ENCODE data around the gene GBGT1. TPM values are rescaled to one million over a fixed set of nuclear protein-coding genes. Genes with fewer than 3 reads are reported as not detected.

GBGT1 gene
- polyA plus RNA-seq, 1 donor from 2014 or later = not detected

GRCh38 chr9:133113949-133114885, 49.5 kb downstream of the GBGT1 start:
- no peaks in the 10 kb centered on the region for H3K9me2 ChIP-seq (ENCODE audit: insufficient read depth, low read length)
- H3K4me3 ChIP-seq (ENCODE audit: low read length) = no peak overlapping the region
- no peaks in the 10 kb centered on the region for H3K9me3 ChIP-seq (ENCODE audit: low read length)
- peaks cover 22% of the 10 kb centered on the region for H4K20me1 ChIP-seq (ENCODE audit: insufficient read depth)
- no peaks in the 10 kb centered on the region for H3F3A ChIP-seq (ENCODE audit: insufficient read depth, low read length, poor library complexity, severe bottlenecking)
- TF ChIP-seq RAD21 (conservative IDR thresholded peaks at IDR 0.05) (no peak), TAF1 (IDR thresholded peaks at IDR 0.05; ENCODE audit: low read depth) (no peak), EP300 (conservative IDR thresholded peaks at IDR 0.05; ENCODE audit: poor library complexity, severe bottlenecking) (no peak), POLR2AphosphoS5 (IDR thresholded peaks at IDR 0.05) (no peak), EZH2 (IDR thresholded peaks at IDR 0.05; ENCODE audit: borderline replicate concordance, insufficient read depth, low read length, poor library complexity, severe bottlenecking) (no peak), SMC3 (conservative IDR thresholded peaks at IDR 0.05; ENCODE audit: poor library complexity) (no peak), MXI1 (conservative IDR thresholded peaks at IDR 0.05; ENCODE audit: poor library complexity, severe bottlenecking) (no peak), REST (IDR thresholded peaks at IDR 0.05; ENCODE audit: borderline replicate concordance) (no peak)
- TF ChIP-seq, protein P1, sequence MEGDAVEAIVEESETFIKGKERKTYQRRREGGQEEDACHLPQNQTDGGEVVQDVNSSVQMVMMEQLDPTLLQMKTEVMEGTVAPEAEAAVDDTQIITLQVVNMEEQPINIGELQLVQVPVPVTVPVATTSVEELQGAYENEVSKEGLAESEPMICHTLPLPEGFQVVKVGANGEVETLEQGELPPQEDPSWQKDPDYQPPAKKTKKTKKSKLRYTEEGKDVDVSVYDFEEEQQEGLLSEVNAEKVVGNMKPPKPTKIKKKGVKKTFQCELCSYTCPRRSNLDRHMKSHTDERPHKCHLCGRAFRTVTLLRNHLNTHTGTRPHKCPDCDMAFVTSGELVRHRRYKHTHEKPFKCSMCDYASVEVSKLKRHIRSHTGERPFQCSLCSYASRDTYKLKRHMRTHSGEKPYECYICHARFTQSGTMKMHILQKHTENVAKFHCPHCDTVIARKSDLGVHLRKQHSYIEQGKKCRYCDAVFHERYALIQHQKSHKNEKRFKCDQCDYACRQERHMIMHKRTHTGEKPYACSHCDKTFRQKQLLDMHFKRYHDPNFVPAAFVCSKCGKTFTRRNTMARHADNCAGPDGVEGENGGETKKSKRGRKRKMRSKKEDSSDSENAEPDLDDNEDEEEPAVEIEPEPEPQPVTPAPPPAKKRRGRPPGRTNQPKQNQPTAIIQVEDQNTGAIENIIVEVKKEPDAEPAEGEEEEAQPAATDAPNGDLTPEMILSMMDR (IDR thresholded peaks at IDR 0.05; ENCODE audit: poor library complexity, severe bottlenecking) = no peak
- H2AFZ ChIP-seq (ENCODE audit: low read depth, low read length) = no peak overlapping the region
- no peaks in the 10 kb centered on the region for H3K36me3 ChIP-seq (ENCODE audit: insufficient read depth, low read length)
- no peaks in the 10 kb centered on the region for H3K27me3 ChIP-seq (ENCODE audit: insufficient read depth, low read depth, low read length)
- H3K27ac ChIP-seq (ENCODE audit: low read length) = no peak overlapping the region
- no peak overlapping the region for H3K9ac ChIP-seq (ENCODE audit: low read length)
- no peak overlapping the region for H3K4me2 ChIP-seq (ENCODE audit: low read length)
- H3K79me2 ChIP-seq (replicated peaks; ENCODE audit: insufficient read depth, low read length) = peaks cover 30% of the 10 kb centered on the region

DNA sequence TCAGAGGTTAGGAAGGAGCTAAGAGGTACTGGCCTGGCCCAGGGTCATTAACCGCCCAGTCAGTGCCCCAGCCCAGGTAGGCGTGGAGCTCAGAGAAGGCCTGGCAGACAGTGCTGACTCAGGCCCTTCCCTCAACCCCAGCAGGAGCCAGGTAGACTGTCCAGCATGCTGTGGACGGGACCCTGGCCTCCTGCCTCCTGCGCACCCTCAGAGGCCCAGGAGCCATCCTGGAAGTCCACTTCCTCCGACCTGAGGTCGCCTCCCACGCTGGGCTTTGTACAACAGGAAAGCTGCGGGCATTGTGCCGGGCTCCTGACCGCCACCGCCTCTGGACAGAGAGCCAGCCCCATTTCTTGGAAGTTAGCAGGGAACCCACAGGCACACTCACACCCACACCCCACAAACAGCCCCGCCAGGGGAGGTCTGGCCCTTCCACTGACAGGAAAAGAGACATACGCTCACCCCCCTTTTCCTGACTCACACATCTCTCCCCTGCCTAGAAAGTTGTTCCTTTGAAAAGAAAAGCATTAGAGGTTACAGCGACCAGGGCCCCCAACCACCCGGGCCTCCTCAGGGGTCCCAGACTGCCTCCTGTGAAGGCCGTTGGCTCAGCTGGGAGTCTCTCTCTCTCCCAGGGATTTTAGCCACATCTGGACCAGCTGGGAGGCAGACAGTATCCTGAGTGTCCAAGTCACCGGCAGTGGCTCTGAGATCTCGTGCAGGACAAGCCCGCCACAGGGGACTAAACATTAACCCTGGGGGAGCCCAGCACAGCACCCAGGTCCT, 50.4 kb downstream of the GBGT1 start:
- TF ChIP-seq EP300 (conservative IDR thresholded peaks at IDR 0.05; ENCODE audit: poor library complexity, severe bottlenecking) = no peak
- no peak for TF ChIP-seq MXI1 (conservative IDR thresholded peaks at IDR 0.05; ENCODE audit: poor library complexity, severe bottlenecking)
- no peak for TF ChIP-seq EZH2 (IDR thresholded peaks at IDR 0.05; ENCODE audit: borderline replicate concordance, insufficient read depth, low read length, poor library complexity, severe bottlenecking)
- Histone ChIP-seq H3K27me3 (ENCODE audit: insufficient read depth, low read depth, low read length) (no peaks in the 10 kb centered on the region), H3F3A (ENCODE audit: insufficient read depth, low read length, poor library complexity, severe bottlenecking) (no peaks in the 10 kb centered on the region), H4K20me1 (ENCODE audit: insufficient read depth) (peaks cover 22% of the 10 kb centered on the region), H2AFZ (ENCODE audit: low read depth, low read length) (no peak overlapping the region), H3K9me3 (ENCODE audit: low read length) (no peaks in the 10 kb centered on the region), H3K27ac (ENCODE audit: low read length) (no peak overlapping the region), H3K4me2 (ENCODE audit: low read length) (no peak overlapping the region), H3K79me2 (replicated peaks; ENCODE audit: insufficient read depth, low read length) (peaks cover 25% of the 10 kb centered on the region), H3K9me2 (ENCODE audit: insufficient read depth, low read length) (no peaks in the 10 kb centered on the region), H3K36me3 (ENCODE audit: insufficient read depth, low read length) (no peaks in the 10 kb centered on the region), H3K4me3 (ENCODE audit: low read length) (no peak overlapping the region), H3K9ac (ENCODE audit: low read length) (no peak overlapping the region)
